Fibroblast of lung (primary cell): ENCODE data around the gene COL28A1. TPM values are rescaled to one million over a fixed set of nuclear protein-coding genes. Genes with fewer than 3 reads are reported as not detected.

ENCODE experiments used
- DNase-seq, 2 donors: peaks; one replicate each; pipeline versions ENCODE4 v3.0.0 to v3.0.0-alpha.2; 2010; ENCODE audit warnings: low read depth in 2 of 2
- H2AFZ ChIP-seq: 2 replicates; pipeline ENCODE4 v1.5.1; 2012; ENCODE audit warnings: low read length, control low read depth, inconsistent platforms
- H3K27ac ChIP-seq: 2 replicates; pipeline ENCODE4 v1.5.1; 2011; ENCODE audit warnings: low read length, control low read depth; ENCODE audit not compliant: insufficient read depth
- H3K27me3 ChIP-seq: 2 replicates; pipeline ENCODE4 v1.5.1; 2011; ENCODE audit warnings: mild to moderate bottlenecking, low read length; ENCODE audit not compliant: control insufficient read depth, insufficient read depth
- H3K36me3 ChIP-seq: 2 replicates; pipeline ENCODE4 v1.5.1; 2011; ENCODE audit warnings: low read length; ENCODE audit not compliant: control insufficient read depth, insufficient read depth
- H3K4me1 ChIP-seq: 2 replicates; pipeline ENCODE4 v1.5.1; 2011; ENCODE audit warnings: low read length; ENCODE audit not compliant: control insufficient read depth, insufficient read depth; ENCODE audit errors: extremely low read depth
- H3K4me2 ChIP-seq: 2 replicates; pipeline ENCODE4 v1.5.1; 2011; ENCODE audit warnings: low read length, control low read depth; ENCODE audit not compliant: insufficient read depth; ENCODE audit errors: extremely low read depth
- H3K4me3 ChIP-seq, 4 experiments: fragments of 200-600 bp in 1 of 4; sonication (generic) in 1 of 4; replicated peaks in 1 of 4; 2 replicates each; pipeline ENCODE4 v1.5.1; 2011 to 2016; ENCODE audit warnings: low read length in 4 of 4, low read depth in 3 of 4, mild to moderate bottlenecking in 3 of 4, control low read depth in 2 of 4, inconsistent platforms in 1 of 4, mixed read lengths in 1 of 4; ENCODE audit not compliant: insufficient read depth in 1 of 4; ENCODE audit errors: control extremely low read depth in 1 of 4
- H3K79me2 ChIP-seq: 2 replicates; pipeline ENCODE4 v1.5.1; 2012; ENCODE audit warnings: mild to moderate bottlenecking, low read length, inconsistent platforms; ENCODE audit not compliant: control insufficient read depth, insufficient read depth
- H3K9ac ChIP-seq: 2 replicates; pipeline ENCODE4 v1.5.1; 2011; ENCODE audit warnings: mild to moderate bottlenecking, low read length, control low read depth; ENCODE audit not compliant: insufficient read depth
- H3K9me3 ChIP-seq: 2 replicates; pipeline ENCODE4 v1.5.1; 2012; ENCODE audit warnings: low read depth, low read length; ENCODE audit not compliant: control insufficient read depth, insufficient read depth
- H4K20me1 ChIP-seq: 2 replicates; pipeline ENCODE4 v1.5.1; 2011; ENCODE audit warnings: low read length; ENCODE audit not compliant: control insufficient read depth, insufficient read depth; ENCODE audit errors: extremely low read depth
- EZH2 ChIP-seq: IDR thresholded peaks from 2 replicates; pipeline ENCODE4 v1.5.1; 2012; ENCODE audit warnings: low read length, control low read depth, mild to moderate bottlenecking; ENCODE audit errors: missing control alignments
- polyA plus RNA-seq, 2 donors: library from polyadenylated mRNA; depleted of rRNA in 1 of 2; stranded (reverse) in 1 of 2; unstranded in 1 of 2; fragments of >200 nt; gene quantifications; 2 replicates each; pipeline ENCODE4 v1.2.1, GENCODE V29; 2011 to 2012; ENCODE audit warnings: missing spikeins in 1 of 2
- total RNA-seq: library from RNA; depleted of rRNA; stranded (reverse); fragments of >200 nt; gene quantifications from 2 replicates; pipeline ENCODE4 v1.2.1, GENCODE V29; 2014
- TF ChIP-seq, protein P1 (sequence below), 2 donors: IDR thresholded peaks in 1 of 2; conservative IDR thresholded peaks in 1 of 2; 1 replicate in 1 of 2; 2 replicates in 1 of 2; pipeline ENCODE4 v1.5.1; 2011 to 2012; ENCODE audit warnings: low read length in 2 of 2, control low read depth in 1 of 2, inconsistent platforms in 1 of 2, low read depth in 1 of 2, mild to moderate bottlenecking in 1 of 2

Gene COL28A1
- total and polyA plus RNA-seq, 2 donors (not counting 1 experiment from before 2014, with no cell fraction given), result 0.01 to 0.17 TPM

DNA sequence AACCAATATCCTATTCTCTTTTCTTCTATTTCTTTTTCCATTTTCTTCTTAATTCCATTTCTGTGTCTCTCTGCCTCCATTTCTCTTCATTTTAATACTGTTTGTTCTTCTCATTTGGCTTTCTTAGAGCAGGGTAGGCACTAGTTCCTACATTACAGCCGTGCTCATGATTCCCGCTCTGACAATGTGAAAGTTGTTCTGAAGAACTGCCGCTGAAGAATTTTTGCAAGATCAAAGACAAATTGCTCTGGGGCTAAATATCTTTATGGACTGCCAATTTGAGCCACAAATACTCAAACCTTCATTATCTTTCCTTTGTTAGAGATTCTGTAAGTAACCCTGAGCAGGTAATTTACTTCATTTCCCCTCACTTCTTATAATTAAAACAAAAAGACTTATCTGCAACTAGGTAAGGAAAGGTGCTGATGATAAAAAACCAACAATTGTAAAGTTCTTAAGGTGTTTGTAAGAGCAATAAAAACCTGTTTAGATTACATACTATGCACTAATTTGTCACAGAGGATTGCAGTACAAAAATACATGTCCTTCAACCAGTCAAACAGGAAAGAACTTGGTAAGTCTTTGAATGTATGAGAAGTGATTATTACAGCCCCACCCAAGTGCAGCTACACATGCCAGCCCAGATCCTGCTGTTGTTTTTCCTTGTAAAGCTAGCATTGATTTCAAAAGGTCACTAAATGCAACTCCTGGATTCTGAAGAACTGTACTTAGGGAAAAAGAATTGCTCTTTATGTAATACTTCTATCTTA is 127.5 kb downstream of the COL28A1 start:
- no peak overlapping the region for H3K27ac ChIP-seq
- no peaks in the 10 kb centered on the region for H3K79me2 ChIP-seq
- H3K9ac ChIP-seq, result no peak overlapping the region
- TF ChIP-seq, protein P1, sequence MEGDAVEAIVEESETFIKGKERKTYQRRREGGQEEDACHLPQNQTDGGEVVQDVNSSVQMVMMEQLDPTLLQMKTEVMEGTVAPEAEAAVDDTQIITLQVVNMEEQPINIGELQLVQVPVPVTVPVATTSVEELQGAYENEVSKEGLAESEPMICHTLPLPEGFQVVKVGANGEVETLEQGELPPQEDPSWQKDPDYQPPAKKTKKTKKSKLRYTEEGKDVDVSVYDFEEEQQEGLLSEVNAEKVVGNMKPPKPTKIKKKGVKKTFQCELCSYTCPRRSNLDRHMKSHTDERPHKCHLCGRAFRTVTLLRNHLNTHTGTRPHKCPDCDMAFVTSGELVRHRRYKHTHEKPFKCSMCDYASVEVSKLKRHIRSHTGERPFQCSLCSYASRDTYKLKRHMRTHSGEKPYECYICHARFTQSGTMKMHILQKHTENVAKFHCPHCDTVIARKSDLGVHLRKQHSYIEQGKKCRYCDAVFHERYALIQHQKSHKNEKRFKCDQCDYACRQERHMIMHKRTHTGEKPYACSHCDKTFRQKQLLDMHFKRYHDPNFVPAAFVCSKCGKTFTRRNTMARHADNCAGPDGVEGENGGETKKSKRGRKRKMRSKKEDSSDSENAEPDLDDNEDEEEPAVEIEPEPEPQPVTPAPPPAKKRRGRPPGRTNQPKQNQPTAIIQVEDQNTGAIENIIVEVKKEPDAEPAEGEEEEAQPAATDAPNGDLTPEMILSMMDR (conservative IDR thresholded peaks at IDR 0.05 in 1 of 2, IDR thresholded peaks at IDR 0.05 in 1 of 2; ENCODE audit: low read depth in 1 of 2, low read length in 2 of 2), result no peak
- H3K4me3 ChIP-seq, result no peak overlapping the region
- H3K36me3 ChIP-seq, result no peaks in the 10 kb centered on the region
- no peaks in the 10 kb centered on the region for H3K27me3 ChIP-seq
- H3K4me2 ChIP-seq, result no peak overlapping the region
- DNase-seq, result no peak
- H3K4me1 ChIP-seq, result no peaks in the 10 kb centered on the region
- H4K20me1 ChIP-seq, result no peaks in the 10 kb centered on the region
- no peaks in the 10 kb centered on the region for H3K9me3 ChIP-seq
- no peak overlapping the region for H2AFZ ChIP-seq

DNA sequence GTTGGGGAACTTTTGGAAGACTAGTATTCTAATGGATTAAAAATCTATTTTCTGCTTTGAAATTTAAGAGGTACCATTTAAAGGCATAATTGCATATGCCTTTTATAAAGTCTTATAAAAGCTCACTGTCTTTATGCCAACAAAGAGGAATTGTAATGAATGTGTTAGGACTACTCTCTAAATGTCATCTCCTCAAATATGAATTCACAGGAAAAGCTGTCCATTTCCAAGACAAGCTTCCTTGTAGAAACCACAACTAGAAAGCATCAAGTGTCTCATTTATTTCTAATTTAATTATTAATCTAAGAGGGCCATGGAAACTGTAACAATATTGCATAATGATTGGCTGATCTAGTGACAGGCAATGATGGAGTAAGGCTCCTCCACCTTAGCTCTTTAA is 130.2 kb downstream of the COL28A1 start:
- Histone ChIP-seq H3K79me2 (no peaks in the 10 kb centered on the region), H3K9ac (no peak overlapping the region), H3K4me1 (no peaks in the 10 kb centered on the region), H3K27ac (no peak overlapping the region), H3K4me2 (no peak overlapping the region), H2AFZ (no peak overlapping the region), H3K27me3 (no peaks in the 10 kb centered on the region), H4K20me1 (no peaks in the 10 kb centered on the region), H3K36me3 (no peaks in the 10 kb centered on the region), H3K9me3 (no peaks in the 10 kb centered on the region), H3K4me3 (no peak overlapping the region)
- no peak for TF ChIP-seq EZH2
- TF ChIP-seq, protein P1 (conservative IDR thresholded peaks at IDR 0.05 in 1 of 2, IDR thresholded peaks at IDR 0.05 in 1 of 2; ENCODE audit: low read depth in 1 of 2, low read length in 2 of 2), result no peak
- no peak for DNase-seq

DNA sequence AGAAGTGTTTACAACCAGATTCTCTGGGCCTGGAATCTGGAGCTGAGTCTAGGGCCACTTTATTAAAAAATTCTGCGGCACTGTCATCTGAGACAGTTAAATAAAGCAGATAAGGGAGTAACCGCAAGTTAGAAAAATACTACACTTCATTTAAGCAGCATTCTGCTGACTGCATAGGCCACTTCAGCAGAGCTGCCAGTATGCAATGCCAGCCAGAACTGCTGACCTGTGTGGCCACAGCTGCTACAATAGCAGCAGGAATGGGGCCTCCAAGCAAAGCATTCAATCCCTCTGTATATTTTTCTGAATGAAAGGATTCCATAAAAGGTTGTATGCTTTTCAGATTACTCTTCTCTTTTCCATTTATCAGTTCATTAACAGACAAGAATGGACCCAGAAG is 136.0 kb downstream of the COL28A1 start:
- Histone ChIP-seq H4K20me1 (no peaks in the 10 kb centered on the region), H3K79me2 (no peaks in the 10 kb centered on the region)

More for the DNA sequence above, 136.0 kb downstream of the COL28A1 start:
- Histone ChIP-seq H3K9me3 (no peaks in the 10 kb centered on the region), H3K4me2 (no peak overlapping the region), H3K9ac (no peak overlapping the region), H2AFZ (no peak overlapping the region), H3K4me3 (no peak overlapping the region), H3K27me3 (no peaks in the 10 kb centered on the region), H3K4me1 (no peaks in the 10 kb centered on the region), H3K27ac (no peak overlapping the region), H3K36me3 (no peaks in the 10 kb centered on the region)
- DNase-seq, result peak in 1 of 2 donors; percentile 26
- no peak for TF ChIP-seq EZH2
- TF ChIP-seq, protein P1 (conservative IDR thresholded peaks at IDR 0.05 in 1 of 2, IDR thresholded peaks at IDR 0.05 in 1 of 2; ENCODE audit: low read depth in 1 of 2, low read length in 2 of 2), result no peak
